Mesendoderm (in vitro differentiated cells): ENCODE data around the gene GGT7.
A peak's percentile ranks its signal among the peaks of the same experiment; 100 is the strongest.

Experiments
- DNase-seq: peaks from one replicate; pipeline ENCODE4 v3.0.0; 2013
- H2AK5ac ChIP-seq: 2 replicates; pipeline ENCODE4 v1.6.1; 2013; ENCODE audit warnings: low read length, inconsistent platforms
- H2BK120ac ChIP-seq: 2 replicates; pipeline ENCODE4 v1.6.1; 2013; ENCODE audit warnings: low read depth, mild to moderate bottlenecking, low read length, moderate library complexity, mixed read lengths
- H2BK15ac ChIP-seq: replicated peaks from 2 replicates; pipeline ENCODE4 v1.6.1; 2013; ENCODE audit warnings: low read depth, mild to moderate bottlenecking, moderate library complexity
- H2BK5ac ChIP-seq: 2 replicates; pipeline ENCODE4 v1.6.1; 2013; ENCODE audit warnings: low read length, inconsistent platforms
- H3K18ac ChIP-seq: 2 replicates; pipeline ENCODE4 v1.6.1; 2013; ENCODE audit warnings: mild to moderate bottlenecking, low read length, mixed read lengths
- H3K23ac ChIP-seq: one replicate; pipeline ENCODE4 v1.6.1; 2013; ENCODE audit warnings: low read length
- H3K27ac ChIP-seq: 2 replicates; pipeline ENCODE4 v1.5.1; 2013; ENCODE audit warnings: low read depth, mild to moderate bottlenecking, inconsistent platforms, low read length, moderate library complexity
- H3K27me3 ChIP-seq: 2 replicates; pipeline ENCODE4 v1.6.1; 2013; ENCODE audit warnings: low read length, control low read depth, mild to moderate bottlenecking, inconsistent platforms; ENCODE audit not compliant: insufficient read depth, poor library complexity
- H3K36me3 ChIP-seq: 2 replicates; pipeline ENCODE4 v1.6.1; 2013; ENCODE audit warnings: low read length, inconsistent platforms; ENCODE audit not compliant: control insufficient read depth, insufficient read depth
- H3K4ac ChIP-seq: one replicate; pipeline ENCODE4 v1.6.1; 2013; ENCODE audit warnings: low read depth, mild to moderate bottlenecking, low read length, moderate library complexity
- H3K4me1 ChIP-seq: 2 replicates; pipeline ENCODE4 v1.6.1; 2013; ENCODE audit warnings: low read depth, low read length, inconsistent platforms; ENCODE audit not compliant: control insufficient read depth
- H3K4me2 ChIP-seq: 2 replicates; pipeline ENCODE4 v1.6.1; 2013; ENCODE audit warnings: low read length
- H3K4me3 ChIP-seq: 2 replicates; pipeline ENCODE4 v1.5.1; 2013; ENCODE audit warnings: mild to moderate bottlenecking, low read length
- H3K56ac ChIP-seq: one replicate; pipeline ENCODE4 v1.6.1; 2013; ENCODE audit warnings: low read length
- H3K79me1 ChIP-seq: 2 replicates; pipeline ENCODE4 v1.6.1; 2013; ENCODE audit warnings: low read length, inconsistent platforms
- H3K79me2 ChIP-seq: 2 replicates; pipeline ENCODE4 v1.6.1; 2013; ENCODE audit warnings: mild to moderate bottlenecking, low read length; ENCODE audit not compliant: control insufficient read depth, insufficient read depth
- H3K9ac ChIP-seq: 2 replicates; pipeline ENCODE4 v1.6.1; 2013; ENCODE audit warnings: low read length, inconsistent platforms
- H4K5ac ChIP-seq: one replicate; pipeline ENCODE4 v1.6.1; 2013; ENCODE audit warnings: low read length
- H4K8ac ChIP-seq: one replicate; pipeline ENCODE4 v1.6.1; 2013; ENCODE audit warnings: low read depth, mild to moderate bottlenecking, control low read depth, low read length, moderate library complexity
- WGBS: extraction: QIAGEN DNeasy Blood & Tissue Kit; methylation state at CpG from one replicate; pipeline ENCODE4 v1.1.7; 2013; ENCODE audit warnings: low lambda C conversion rate, missing lambda C conversion rate; ENCODE audit not compliant: insufficient coverage; ENCODE audit errors: extremely low coverage; 5-methylcytosine and 5-hydroxymethylcytosine counted together

The GGT7 gene

GRCh38 chr20:34834459-34834893 lies 38.2 kb downstream of the GGT7 start:
- Histone ChIP-seq H3K4ac (no peak overlapping the region), H4K5ac (no peak overlapping the region), H2AK5ac (no peak overlapping the region), H3K4me1 (no peaks in the 10 kb centered on the region), H3K4me3 (no peak overlapping the region), H3K79me1 (no peaks in the 10 kb centered on the region), H2BK120ac (no peak overlapping the region), H2BK15ac (no peak overlapping the region), H2BK5ac (no peak overlapping the region), H3K27ac (no peak overlapping the region), H3K36me3 (no peaks in the 10 kb centered on the region), H4K8ac (no peak overlapping the region), H3K18ac (no peak overlapping the region), H3K56ac (no peak overlapping the region), H3K4me2 (no peak overlapping the region), H3K9ac (no peak overlapping the region), H3K23ac (no peak overlapping the region), H3K79me2 (no peaks in the 10 kb centered on the region), H3K27me3 (no peaks in the 10 kb centered on the region)
- DNase-seq: peak; percentile 17
- WGBS: no CpG with 5 or more reads among the region's 6 CpGs

- Histone ChIP-seq H3K18ac (no peak overlapping the region), H3K36me3 (no peaks in the 10 kb centered on the region), H3K27ac (no peak overlapping the region), H3K4me2 (no peak overlapping the region), H2AK5ac (no peak overlapping the region), H3K79me1 (no peaks in the 10 kb centered on the region), H3K4me1 (no peaks in the 10 kb centered on the region), H3K23ac (no peak overlapping the region), H3K9ac (no peak overlapping the region), H4K8ac (no peak overlapping the region), H2BK5ac (no peak overlapping the region), H3K4me3 (no peak overlapping the region), H2BK15ac (no peak overlapping the region), H3K27me3 (no peaks in the 10 kb centered on the region), H4K5ac (no peak overlapping the region), H2BK120ac (no peak overlapping the region), H3K4ac (no peak overlapping the region), H3K56ac (no peak overlapping the region), H3K79me2 (no peaks in the 10 kb centered on the region)
- DNase-seq: no peak
- WGBS: no CpG with 5 or more reads among the region's 5 CpGs
Measured at GRCh38 chr20:34831936-34832335, 40.7 kb downstream of the GGT7 start.

- no peak overlapping the region for H4K8ac ChIP-seq
- H2BK5ac ChIP-seq: no peak overlapping the region
- H3K56ac ChIP-seq: no peak overlapping the region
- H3K4me2 ChIP-seq: no peak overlapping the region
- H3K4me3 ChIP-seq: no peak overlapping the region
- H3K27ac ChIP-seq: no peak overlapping the region
- H3K36me3 ChIP-seq: no peaks in the 10 kb centered on the region
- H2AK5ac ChIP-seq: no peak overlapping the region
- no peak overlapping the region for H2BK120ac ChIP-seq
- no peak overlapping the region for H3K4ac ChIP-seq
- H3K27me3 ChIP-seq: no peaks in the 10 kb centered on the region
- no peaks in the 10 kb centered on the region for H3K4me1 ChIP-seq
- no peak overlapping the region for H4K5ac ChIP-seq
- no peaks in the 10 kb centered on the region for H3K79me1 ChIP-seq
- peak; percentile 35 for DNase-seq
- no peak overlapping the region for H3K9ac ChIP-seq
- no CpG with 5 or more reads among the region's 3 CpGs for WGBS
- H3K23ac ChIP-seq: no peak overlapping the region
- no peak overlapping the region for H2BK15ac ChIP-seq
- no peaks in the 10 kb centered on the region for H3K79me2 ChIP-seq
- no peak overlapping the region for H3K18ac ChIP-seq
Measured at GRCh38 chr20:34829191-34829590, 43.5 kb downstream of the GGT7 start.

- Histone ChIP-seq H3K4ac (peak within 1 kb of the TSS; percentile 90), H3K4me3 (peak within 1 kb of the TSS; percentile 76), H3K4me1 (no peaks in the 10 kb centered on the region), H4K5ac (no peak within 1 kb of the TSS), H3K27ac (peak within 1 kb of the TSS; percentile 88), H2BK5ac (peak within 1 kb of the TSS; percentile 74), H3K27me3 (no peaks in the 10 kb centered on the region), H4K8ac (no peak within 1 kb of the TSS), H3K18ac (peak within 1 kb of the TSS; percentile 95), H2AK5ac (no peak within 1 kb of the TSS), H3K56ac (peak within 1 kb of the TSS; percentile 90), H3K9ac (peak within 1 kb of the TSS; percentile 82), H2BK120ac (no peak within 1 kb of the TSS), H3K36me3 (no peaks in the 10 kb centered on the region), H3K4me2 (peak within 1 kb of the TSS; percentile 76), H2BK15ac (peak within 1 kb of the TSS; percentile 59), H3K79me1 (peaks cover 7% of the 10 kb centered on the region), H3K23ac (peak within 1 kb of the TSS; percentile 73), H3K79me2 (no peaks in the 10 kb centered on the region)
- no CpG with 5 or more reads among the region's 52 CpGs for WGBS
- DNase-seq: peak; percentile 71
Measured at GRCh38 chr20:34825530-34826362, 46.9 kb downstream of the GGT7 start, which contains the start of gene NCOA6. Gene NCOA6, minus strand, starts transcription at chr20:34825651. Its CDS starts 43,296 bp downstream, at chr20:34782355.

GRCh38 chr20:34824806-34825529 lies 47.7 kb downstream of the GGT7 start:
- Histone ChIP-seq H3K4me2 (peak overlapping the region; percentile 76), H4K5ac (no peak overlapping the region)

More at GRCh38 chr20:34824806-34825529, 47.7 kb downstream of the GGT7 start:
- Histone ChIP-seq H3K18ac (peak overlapping the region; percentile 95), H3K27me3 (no peaks in the 10 kb centered on the region), H3K4me1 (no peaks in the 10 kb centered on the region), H3K79me2 (no peaks in the 10 kb centered on the region), H3K27ac (peak overlapping the region; percentile 88), H2BK5ac (peak overlapping the region; percentile 74), H3K56ac (peak overlapping the region; percentile 90), H3K36me3 (no peaks in the 10 kb centered on the region), H3K23ac (peak overlapping the region; percentile 73), H2AK5ac (no peak overlapping the region), H2BK15ac (peak overlapping the region; percentile 59), H4K8ac (no peak overlapping the region), H3K9ac (peak overlapping the region; percentile 82), H3K4me3 (peak overlapping the region; percentile 76), H3K79me1 (peaks cover 8% of the 10 kb centered on the region), H2BK120ac (no peak overlapping the region), H3K4ac (peak overlapping the region; percentile 90)
- no CpG with 5 or more reads among the region's 68 CpGs for WGBS
- peak; percentile 83 for DNase-seq
